Large intestine (tissue), 3 donors: ENCODE results near the gene F8. TPM values are rescaled to one million over a fixed set of nuclear protein-coding genes. Genes with fewer than 3 reads are reported as not detected.
"Not testable (repeated sequence)": the region's sequence is repeated elsewhere in the genome, so short reads cannot be mapped to it uniquely, and the experiment has no call there.

Source experiments
- DNase-seq, 2 donors: peaks; one replicate each; pipeline versions ENCODE4 v3.0.0 to v3.0.0-alpha.2; 2013
- H3K27ac ChIP-seq: one replicate; pipeline ENCODE4 v1.5.1; 2013; ENCODE audit warnings: low read length
- H3K27me3 ChIP-seq: 2 replicates; pipeline ENCODE4 v1.6.1; 2013; ENCODE audit warnings: low read length; ENCODE audit not compliant: control insufficient read depth, insufficient read depth
- H3K36me3 ChIP-seq: 2 replicates; pipeline ENCODE4 v1.6.1; 2013; ENCODE audit warnings: low read length; ENCODE audit not compliant: control insufficient read depth, insufficient read depth
- H3K4me1 ChIP-seq: one replicate; pipeline ENCODE4 v1.6.1; 2013; ENCODE audit warnings: low read length; ENCODE audit not compliant: control insufficient read depth, insufficient read depth
- H3K4me3 ChIP-seq: one replicate; pipeline ENCODE4 v1.5.1; 2013; ENCODE audit warnings: low read length
- H3K9me3 ChIP-seq: one replicate; pipeline ENCODE4 v1.6.1; 2013; ENCODE audit warnings: mild to moderate bottlenecking, low read depth, low read length, moderate library complexity; ENCODE audit not compliant: control insufficient read depth
- WGBS: methylation state at CpG from one replicate; pipeline ENCODE4 v1.1.5; 2013; ENCODE audit warnings: low lambda C conversion rate; ENCODE audit not compliant: insufficient coverage; 5-methylcytosine and 5-hydroxymethylcytosine counted together
- polyA plus RNA-seq: library from polyadenylated mRNA; unstranded; fragments of 120-200 nt; gene quantifications from one replicate; pipeline ENCODE4 v1.2.1, GENCODE V29; 2013

The F8 gene
- polyA plus RNA-seq, 1 donor, result 2.9 TPM

DNA sequence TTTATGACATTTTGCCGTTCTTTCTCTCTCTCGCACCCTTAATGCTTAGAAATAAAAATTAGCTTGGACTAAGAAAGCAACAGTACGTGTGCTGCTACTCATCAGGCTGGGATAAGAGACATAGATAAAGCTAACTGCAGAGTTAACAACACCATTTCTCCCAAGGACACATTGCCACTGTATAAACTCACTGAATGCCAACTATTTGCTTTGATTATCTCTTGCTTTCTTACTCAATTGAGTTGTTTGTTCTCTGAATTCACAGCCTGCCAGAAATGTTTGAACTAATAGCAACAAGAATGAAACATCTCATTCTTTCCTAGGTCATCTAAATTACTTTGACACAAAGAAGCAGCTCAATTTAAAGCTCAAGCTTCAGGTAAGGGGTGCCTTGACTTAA is 34.6 kb downstream of the F8 start:
- H3K27ac ChIP-seq, result no peak overlapping the region
- H3K27me3 ChIP-seq, result no peaks in the 10 kb centered on the region
- no peaks in the 10 kb centered on the region for H3K36me3 ChIP-seq
- no peak for DNase-seq
- no CpG with 5 or more reads among the region's 3 CpGs for WGBS
- no peaks in the 10 kb centered on the region for H3K9me3 ChIP-seq
- H3K4me1 ChIP-seq, result no peaks in the 10 kb centered on the region
- H3K4me3 ChIP-seq, result no peak overlapping the region

- Histone ChIP-seq H3K4me3 (no peak overlapping the region), H3K9me3 (no peaks in the 10 kb centered on the region), H3K27ac (no peak overlapping the region), H3K4me1 (no peaks in the 10 kb centered on the region), H3K27me3 (no peaks in the 10 kb centered on the region), H3K36me3 (no peaks in the 10 kb centered on the region)
- no peak for DNase-seq
- WGBS, result 60% methylated on average over 1 of the region's 3 CpGs
Measured at GRCh38 chrX:154986826-154987575, 35.5 kb downstream of the F8 start.

GRCh38 chrX:154981116-154981411 is 41.5 kb downstream of the F8 start:
- DNase-seq, result no peak
- no peak overlapping the region for H3K27ac ChIP-seq
- no peaks in the 10 kb centered on the region for H3K36me3 ChIP-seq
- no peaks in the 10 kb centered on the region for H3K27me3 ChIP-seq
- no peaks in the 10 kb centered on the region for H3K9me3 ChIP-seq
- no CpG with 5 or more reads among the region's 6 CpGs for WGBS
- no peak overlapping the region for H3K4me3 ChIP-seq
- no peaks in the 10 kb centered on the region for H3K4me1 ChIP-seq

- H3K4me3 ChIP-seq, result peak overlapping the region; percentile 37
- H3K9me3 ChIP-seq, result no peaks in the 10 kb centered on the region
- no peaks in the 10 kb centered on the region for H3K27me3 ChIP-seq
- no CpG with 5 or more reads among the region's 11 CpGs for WGBS
- no peak overlapping the region for H3K27ac ChIP-seq
- H3K4me1 ChIP-seq, result no peaks in the 10 kb centered on the region
- no peaks in the 10 kb centered on the region for H3K36me3 ChIP-seq
- peak; percentile 31 to 67 for DNase-seq
Measured at GRCh38 chrX:154980330-154981115, 42.0 kb downstream of the F8 start.

GRCh38 chrX:154979629-154980028 is 42.9 kb downstream of the F8 start:
- Histone ChIP-seq H3K9me3 (no peaks in the 10 kb centered on the region), H3K27me3 (no peaks in the 10 kb centered on the region), H3K36me3 (no peaks in the 10 kb centered on the region), H3K4me3 (no peak overlapping the region), H3K27ac (no peak overlapping the region), H3K4me1 (no peaks in the 10 kb centered on the region)
- no CpG with 5 or more reads among the region's 4 CpGs for WGBS
- DNase-seq, result no peak

DNA sequence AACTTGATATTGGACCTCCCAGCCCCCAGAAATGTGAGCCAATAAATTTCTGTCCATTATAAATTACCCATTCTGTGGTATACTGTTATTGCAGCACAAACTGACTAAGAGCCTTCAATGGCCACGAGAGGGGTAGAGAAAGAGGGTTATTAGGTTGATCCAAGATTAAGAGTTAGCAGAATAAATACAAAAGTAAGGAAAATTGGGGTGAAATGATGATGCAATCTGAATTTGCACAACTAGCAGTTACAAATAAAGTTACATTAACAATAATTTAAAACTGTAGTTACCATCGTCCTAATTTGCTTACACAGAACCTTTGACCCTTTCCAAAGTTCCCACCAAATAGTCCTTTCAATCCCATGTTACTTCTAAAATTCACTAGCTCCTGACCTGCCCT is 54.2 kb downstream of the F8 start:
- Histone ChIP-seq H3K36me3 (no peaks in the 10 kb centered on the region), H3K4me1 (no peaks in the 10 kb centered on the region), H3K27me3 (no peaks in the 10 kb centered on the region), H3K27ac (no peak overlapping the region), H3K9me3 (no peaks in the 10 kb centered on the region), H3K4me3 (no peak overlapping the region)
- DNase-seq, result no peak
- WGBS, result no CpG with 5 or more reads among the region's 2 CpGs

- no peak overlapping the region for H3K4me3 ChIP-seq
- no peaks in the 10 kb centered on the region for H3K27me3 ChIP-seq
- no peak overlapping the region for H3K27ac ChIP-seq
- DNase-seq, result no peak
- no peaks in the 10 kb centered on the region for H3K9me3 ChIP-seq
- H3K4me1 ChIP-seq, result no peaks in the 10 kb centered on the region
- H3K36me3 ChIP-seq, result no peaks in the 10 kb centered on the region
- no CpG with 5 or more reads among the region's 1 CpG for WGBS
Measured at GRCh38 chrX:154967603-154968002, 54.9 kb downstream of the F8 start.

GRCh38 chrX:154961947-154962346 is 60.6 kb downstream of the F8 start:
- Histone ChIP-seq H3K27me3 (no peaks in the 10 kb centered on the region), H3K4me3 (no peak overlapping the region), H3K36me3 (no peaks in the 10 kb centered on the region), H3K4me1 (no peaks in the 10 kb centered on the region), H3K27ac (no peak overlapping the region), H3K9me3 (no peaks in the 10 kb centered on the region)
- no peak for DNase-seq

DNA sequence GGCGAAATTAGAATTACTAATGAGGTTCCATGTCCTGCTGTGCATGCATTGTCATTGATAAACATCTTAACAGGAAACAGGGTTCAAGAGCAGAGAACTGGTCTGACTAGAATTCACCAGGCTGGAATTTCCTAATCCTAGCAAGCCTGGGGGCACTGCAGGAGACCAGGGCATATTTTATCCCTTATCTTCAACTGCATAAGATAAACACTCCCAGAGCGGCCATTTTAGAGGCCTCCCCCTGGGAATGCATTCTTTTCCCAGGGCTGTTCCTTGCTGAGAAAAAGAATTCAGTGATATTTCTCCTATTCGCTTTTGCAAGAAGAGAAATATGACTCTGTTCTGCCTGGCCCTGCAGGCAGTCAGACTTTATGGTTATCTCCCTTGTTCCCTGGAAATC is 66.7 kb downstream of the F8 start:
- H3K36me3 ChIP-seq, H3K9me3 ChIP-seq, H3K27me3 ChIP-seq, H3K27ac ChIP-seq, H3K4me3 ChIP-seq, DNase-seq, H3K4me1 ChIP-seq: not testable (repeated sequence)
- WGBS, result no CpG with 5 or more reads among the region's 3 CpGs

DNA sequence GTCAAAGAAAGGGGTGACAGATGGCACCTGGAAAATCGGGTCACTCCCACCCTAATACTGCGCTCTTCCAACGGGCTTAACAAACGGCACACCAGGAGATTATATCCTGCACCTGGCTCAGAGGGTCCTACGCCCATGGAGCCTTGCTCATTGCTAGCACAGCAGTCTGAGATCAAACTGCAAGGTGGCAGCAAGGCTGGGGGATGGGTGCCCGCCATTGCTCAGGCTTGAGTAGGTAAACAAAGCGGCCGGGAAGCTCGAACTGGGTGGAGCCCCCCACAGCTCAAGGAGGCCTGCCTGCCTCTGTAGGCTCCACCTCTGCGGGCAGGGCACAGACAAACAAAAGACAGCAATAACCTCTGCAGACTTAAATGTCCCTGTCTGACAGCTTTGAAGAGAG is 83.3 kb downstream of the F8 start:
- H3K36me3 ChIP-seq, H3K4me1 ChIP-seq, H3K27me3 ChIP-seq, DNase-seq, H3K27ac ChIP-seq, H3K9me3 ChIP-seq, H3K4me3 ChIP-seq: not testable (repeated sequence)
- WGBS, result no CpG with 5 or more reads among the region's 10 CpGs

DNA sequence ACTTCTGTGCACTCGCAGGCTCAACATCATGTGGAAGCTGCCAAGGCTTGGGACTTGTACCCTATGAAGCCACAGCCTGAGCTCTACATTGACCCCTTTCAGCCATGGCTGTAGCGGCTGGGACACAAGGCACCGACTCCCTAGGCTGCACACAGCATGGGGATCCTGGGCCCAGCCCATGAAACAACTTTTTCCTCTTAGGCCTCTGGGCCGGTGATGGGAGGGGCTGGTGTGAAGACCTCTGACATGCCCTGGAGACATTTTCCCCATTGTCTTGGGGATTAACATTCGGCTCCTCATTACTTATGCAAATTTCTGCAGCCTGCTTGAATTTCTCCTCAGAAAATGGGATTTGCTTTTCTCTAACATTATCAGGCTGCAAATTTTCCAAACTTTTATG is 97.8 kb downstream of the F8 start:
- H3K9me3 ChIP-seq, H3K36me3 ChIP-seq, H3K27ac ChIP-seq, DNase-seq, H3K4me3 ChIP-seq, H3K27me3 ChIP-seq, H3K4me1 ChIP-seq: not testable (repeated sequence)
- WGBS, result no CpG with 5 or more reads among the region's 5 CpGs
